ENCODE data around the gene ATP6V1D. TPM values are rescaled to one million over a fixed set of nuclear protein-coding genes. Genes with fewer than 3 reads are reported as not detected.
A peak's percentile ranks its signal among the peaks of the same experiment; 100 is the strongest.
"Not testable (repeated sequence)": the region's sequence is repeated elsewhere in the genome, so short reads cannot be mapped to it uniquely, and the experiment has no call there.

Gene ATP6V1D
- polyA plus RNA-seq, 3 donors = 130 to 148 (median 142) TPM

DNA sequence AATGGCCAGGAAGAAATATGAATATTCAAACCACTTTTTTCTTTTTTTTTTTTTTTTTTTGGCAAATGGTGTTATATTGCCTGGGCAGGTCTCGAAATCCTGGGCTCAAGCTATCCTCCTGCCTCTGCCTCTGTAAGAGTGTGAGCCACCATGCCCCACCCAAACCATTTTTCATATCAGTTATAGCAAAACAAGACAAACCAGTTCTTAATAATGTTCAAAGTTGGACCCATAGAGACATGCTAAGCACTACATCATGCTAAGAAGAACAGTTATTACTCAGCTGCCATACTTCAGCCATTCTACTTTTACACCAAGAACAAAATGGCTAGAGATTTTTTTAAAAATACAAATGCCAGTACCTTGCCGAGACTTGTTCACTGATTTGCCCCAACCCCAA lies 26.0 kb upstream of the ATP6V1D start:
- DNase-seq (ENCODE audit: extremely low read depth in 1 of 11, low read depth in 9 of 11, low spot score in 4 of 11) = no peak

DNA sequence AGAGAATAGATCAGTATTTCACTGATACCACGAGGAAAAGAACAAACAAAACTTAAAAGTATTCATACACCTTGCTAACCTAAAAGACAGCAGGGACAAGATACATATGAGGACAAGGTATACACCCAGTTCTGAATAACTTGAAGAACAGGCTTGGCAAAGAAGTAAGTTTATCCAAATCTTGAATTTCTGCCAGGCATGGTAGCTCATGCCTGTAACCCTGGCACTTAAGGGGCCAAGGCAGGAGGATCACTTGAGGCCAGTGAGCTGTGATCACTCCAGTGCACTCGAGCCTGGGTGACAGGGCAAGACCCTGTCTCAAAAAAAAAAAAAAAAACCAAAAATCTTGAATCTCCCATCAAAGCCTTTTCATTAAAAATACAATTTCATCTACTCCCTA lies 25.5 kb upstream of the ATP6V1D start:
- no peak for DNase-seq (ENCODE audit: extremely low read depth in 1 of 11, low read depth in 9 of 11, low spot score in 4 of 11)

DNA sequence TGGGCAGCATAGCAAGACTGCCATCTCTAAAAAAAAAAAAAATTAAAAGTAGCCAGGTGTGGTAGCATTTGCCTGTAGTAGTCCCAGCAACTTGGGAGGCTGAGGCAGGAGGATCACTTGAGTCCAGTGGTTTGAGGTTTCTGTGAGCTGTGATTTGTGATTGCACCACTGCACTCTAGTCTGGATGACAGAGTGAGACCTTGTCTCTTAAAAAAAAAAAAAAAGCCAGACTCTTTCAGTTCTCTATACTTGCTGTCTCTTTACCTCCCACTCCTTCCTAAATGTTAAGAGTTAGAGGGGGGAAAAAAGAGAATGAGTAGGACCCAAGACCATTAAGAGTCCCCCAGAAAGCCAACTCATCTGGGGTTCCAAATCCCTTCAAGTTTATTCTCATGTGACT lies 18.3 kb upstream of the ATP6V1D start:
- no peak for DNase-seq (ENCODE audit: extremely low read depth in 1 of 11, low read depth in 9 of 11, low spot score in 4 of 11)

DNA sequence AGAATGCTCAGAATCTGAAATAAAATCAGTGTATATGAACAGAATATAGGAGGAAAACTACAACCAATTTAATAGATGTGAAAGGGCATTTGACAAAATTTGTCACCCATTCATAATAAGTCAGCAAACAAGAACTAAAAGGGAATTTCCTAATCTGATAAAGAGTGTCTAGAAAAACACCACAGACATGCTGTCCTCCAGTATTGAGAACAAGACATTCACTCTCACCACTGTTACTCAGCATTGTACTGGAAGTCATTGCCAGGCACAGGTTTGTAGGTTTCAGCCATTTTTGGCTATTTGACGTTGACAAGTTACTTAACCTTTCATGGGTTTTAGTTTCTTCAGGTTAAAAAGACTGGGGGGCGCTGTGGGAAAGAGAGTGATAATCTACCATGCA lies 13.7 kb upstream of the ATP6V1D start:
- DNase-seq (ENCODE audit: extremely low read depth in 1 of 11, low read depth in 9 of 11, low spot score in 4 of 11) = no peak

DNA sequence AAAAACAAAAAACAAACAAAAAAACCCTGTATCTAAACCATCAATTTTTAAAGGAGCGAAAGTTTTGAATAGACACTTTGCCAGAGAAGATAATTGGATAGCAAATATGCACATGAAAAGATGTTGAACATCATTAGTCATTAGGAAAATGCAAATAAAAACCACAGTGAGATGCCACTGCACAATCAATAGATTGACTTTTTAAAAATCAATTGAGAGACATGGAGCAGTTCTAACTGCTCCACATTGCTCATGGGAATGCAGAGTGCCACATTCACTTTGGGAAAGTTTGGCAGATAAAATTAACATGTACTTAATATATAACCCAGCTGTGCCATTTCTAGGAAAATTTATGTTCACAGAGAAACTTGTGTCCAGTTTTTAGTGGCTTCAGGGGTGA lies 13.2 kb upstream of the ATP6V1D start:
- no peak for DNase-seq (ENCODE audit: extremely low read depth in 1 of 11, low read depth in 9 of 11, low spot score in 4 of 11)

DNA sequence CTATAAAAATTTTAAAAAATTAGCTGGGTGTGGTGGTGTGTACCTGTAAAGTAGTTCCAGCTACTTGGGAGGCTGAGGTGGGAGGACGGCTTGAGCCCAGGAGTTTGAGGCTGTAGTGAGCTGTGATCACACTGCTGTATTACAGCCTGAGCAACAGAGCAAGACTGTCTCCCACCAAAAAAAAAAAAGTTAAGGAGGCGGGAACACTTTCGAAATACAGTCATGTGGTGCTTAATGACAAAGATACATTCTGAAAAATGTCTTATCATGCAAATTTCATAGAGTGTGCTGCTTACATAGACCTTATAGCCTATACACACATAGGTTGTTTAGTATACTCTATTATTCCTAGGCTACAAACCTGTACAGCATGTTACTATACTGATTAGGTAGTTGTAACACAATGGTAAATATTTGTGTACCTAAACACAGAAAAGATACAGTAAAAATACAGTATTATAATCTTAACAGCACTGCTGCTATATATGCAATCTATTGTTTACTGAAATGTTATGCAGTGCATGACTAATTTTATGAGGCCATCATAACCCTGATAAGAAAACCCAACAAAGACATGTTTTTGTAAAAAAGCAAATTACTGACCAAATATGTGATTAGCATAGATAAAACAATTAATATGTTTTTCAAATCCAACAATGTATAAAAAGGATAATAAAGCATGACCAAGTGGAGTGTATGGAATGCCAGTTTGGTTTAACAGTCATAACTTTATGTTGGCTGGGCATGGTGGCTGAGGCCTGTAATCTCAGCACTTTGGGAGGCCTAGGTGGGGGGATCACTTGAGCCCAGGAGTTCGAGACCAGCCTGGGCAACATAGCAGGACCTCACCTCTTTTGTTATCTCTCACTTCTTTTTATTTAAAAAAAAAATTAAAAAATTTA lies 11.9 kb upstream of the ATP6V1D start:
- no peak for DNase-seq (ENCODE audit: extremely low read depth in 1 of 11, low read depth in 9 of 11, low spot score in 4 of 11)

DNA sequence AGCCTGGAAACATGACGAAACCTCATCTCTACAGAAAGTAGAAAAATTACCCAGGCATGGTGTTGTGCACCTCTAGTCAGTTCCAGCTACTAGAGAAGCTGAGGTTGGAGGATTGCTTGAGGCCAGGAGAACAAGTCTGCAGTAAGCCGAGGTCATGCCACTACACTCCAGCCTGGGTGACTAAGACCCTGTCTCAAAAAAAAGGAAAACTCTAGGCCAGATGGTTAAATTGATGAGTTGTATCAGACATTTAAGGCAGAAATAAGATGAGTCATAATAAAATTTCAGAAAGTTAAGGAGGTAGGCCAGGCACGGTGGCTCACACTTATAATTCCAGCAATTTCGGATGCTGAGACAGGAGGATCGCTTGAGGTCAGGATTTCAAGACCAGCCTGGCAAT lies 11.2 kb upstream of the ATP6V1D start:
- DNase-seq (ENCODE audit: extremely low read depth in 1 of 11, low read depth in 9 of 11, low spot score in 4 of 11) = no peak

DNA sequence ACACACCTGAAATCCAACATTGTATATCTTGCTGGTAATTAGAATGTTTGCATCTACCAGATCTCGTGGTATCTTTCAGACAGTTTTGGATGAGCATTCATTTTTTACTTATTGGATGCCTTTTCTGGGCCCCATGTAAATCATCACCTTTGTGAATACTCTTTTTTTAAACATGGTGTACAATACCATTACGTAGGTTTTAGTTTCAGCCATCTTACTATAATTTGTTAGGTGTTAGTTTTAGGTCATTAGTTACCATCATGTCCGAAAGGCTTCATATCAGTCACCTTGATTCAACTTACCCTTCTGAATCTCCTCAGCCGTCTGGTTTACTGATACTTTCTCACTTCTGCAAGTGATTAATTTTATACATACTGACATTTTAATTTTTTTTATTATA lies 5.9 kb upstream of the ATP6V1D start:
- DNase-seq (ENCODE audit: extremely low read depth in 1 of 11, low read depth in 9 of 11, low spot score in 4 of 11) = no peak

DNA sequence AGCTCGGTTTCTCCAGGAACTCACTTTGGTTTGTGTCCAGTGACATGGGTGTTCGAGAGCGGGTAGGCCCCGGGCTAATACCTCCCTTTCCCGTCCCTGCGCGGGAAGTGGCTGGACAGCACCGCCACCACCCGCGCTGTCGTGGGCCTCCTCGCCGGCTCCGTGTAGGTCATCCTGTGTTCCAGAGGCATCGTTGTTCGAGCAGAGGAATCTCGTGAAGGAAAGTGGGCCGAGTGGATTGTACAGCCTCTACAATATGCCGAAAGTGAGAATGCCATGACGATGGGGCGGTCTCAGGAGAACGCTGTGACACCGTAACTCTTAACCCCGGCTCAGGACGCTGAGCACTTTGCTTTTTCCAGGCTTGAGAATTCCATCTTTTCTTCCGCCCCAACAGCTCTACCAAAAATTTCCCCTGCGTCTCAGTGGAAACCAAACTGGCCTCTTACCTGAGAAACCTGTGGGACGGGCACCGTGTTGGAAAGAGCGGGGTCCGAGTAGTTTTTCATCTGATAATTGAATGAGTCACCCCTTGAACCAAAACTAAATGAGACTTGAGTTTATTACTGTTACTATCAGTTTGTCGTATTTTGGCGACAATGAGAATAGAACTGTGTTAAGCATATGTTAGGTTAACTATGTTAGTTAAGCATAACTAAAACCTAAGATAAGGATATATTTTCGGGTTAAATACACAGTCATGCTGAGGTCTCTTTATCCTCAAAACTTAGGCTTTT lies 1.0 kb upstream of the ATP6V1D start:
- no peak for DNase-seq (ENCODE audit: extremely low read depth in 1 of 11, low read depth in 9 of 11, low spot score in 4 of 11)

DNA sequence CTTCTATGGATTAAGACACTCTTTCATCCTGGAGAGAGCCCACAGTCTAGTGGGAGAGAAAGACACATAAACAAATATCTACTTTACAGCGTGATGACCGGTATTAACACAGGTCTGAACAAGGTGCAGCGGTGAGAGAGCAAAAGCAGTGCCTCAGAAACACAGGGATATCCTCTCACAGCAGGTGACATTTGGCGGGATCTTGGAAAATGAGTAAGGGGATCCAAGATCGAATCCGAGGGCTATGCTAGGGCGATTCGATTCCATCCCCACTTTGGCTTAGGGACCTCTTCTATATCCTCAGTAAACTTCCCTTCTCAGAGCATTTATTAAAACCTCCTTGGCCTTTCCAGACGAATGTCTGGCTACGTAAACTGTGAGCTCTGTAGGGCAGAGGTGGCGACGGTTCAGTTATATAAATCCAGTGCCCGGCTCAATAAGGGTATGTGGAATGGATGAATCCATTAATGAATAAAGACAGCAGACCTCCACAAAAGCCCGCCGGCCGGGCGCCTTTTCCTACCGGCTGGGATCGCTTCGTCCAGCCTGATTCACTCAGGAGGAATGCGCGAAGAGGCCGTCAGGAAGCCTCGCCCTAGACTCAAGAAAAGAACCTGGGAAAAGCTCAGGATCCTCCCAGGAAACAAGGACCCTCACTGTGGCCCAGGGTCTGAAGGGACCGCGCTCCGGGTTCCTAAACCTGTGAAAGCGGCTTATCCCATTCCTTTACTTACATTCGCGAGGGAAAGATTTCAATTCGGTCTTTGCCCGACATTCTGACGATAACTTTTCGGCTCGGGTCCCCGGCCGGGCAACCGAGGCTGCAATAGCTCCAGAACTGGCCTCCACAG lies 455 bp downstream of the ATP6V1D start:
- DNase-seq (ENCODE audit: extremely low read depth in 1 of 11, low read depth in 9 of 11, low spot score in 4 of 11) = peak in 2 of 11 donors; percentile 0 to 1

DNA sequence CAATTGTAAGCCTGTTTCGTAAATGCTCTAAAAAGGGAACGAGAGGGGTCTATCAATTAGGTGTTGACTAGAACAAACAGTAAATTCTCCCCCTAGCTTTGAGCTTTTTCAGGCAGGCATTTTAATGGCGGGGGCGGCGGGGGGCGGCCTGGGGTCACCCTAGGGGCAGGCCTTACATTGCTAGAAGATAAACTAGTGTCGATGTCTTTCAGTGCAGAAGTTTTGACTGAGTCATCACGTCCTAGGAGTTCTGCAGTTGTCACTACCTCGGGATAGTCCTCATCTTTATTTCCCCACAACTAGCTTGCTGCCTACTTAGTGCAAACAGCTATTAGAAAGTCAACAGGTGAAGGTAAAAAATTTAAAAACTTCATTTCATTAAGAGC lies 1.6 kb downstream of the ATP6V1D start:
- DNase-seq (ENCODE audit: extremely low read depth in 1 of 11, low read depth in 9 of 11, low spot score in 4 of 11) = no peak

DNA sequence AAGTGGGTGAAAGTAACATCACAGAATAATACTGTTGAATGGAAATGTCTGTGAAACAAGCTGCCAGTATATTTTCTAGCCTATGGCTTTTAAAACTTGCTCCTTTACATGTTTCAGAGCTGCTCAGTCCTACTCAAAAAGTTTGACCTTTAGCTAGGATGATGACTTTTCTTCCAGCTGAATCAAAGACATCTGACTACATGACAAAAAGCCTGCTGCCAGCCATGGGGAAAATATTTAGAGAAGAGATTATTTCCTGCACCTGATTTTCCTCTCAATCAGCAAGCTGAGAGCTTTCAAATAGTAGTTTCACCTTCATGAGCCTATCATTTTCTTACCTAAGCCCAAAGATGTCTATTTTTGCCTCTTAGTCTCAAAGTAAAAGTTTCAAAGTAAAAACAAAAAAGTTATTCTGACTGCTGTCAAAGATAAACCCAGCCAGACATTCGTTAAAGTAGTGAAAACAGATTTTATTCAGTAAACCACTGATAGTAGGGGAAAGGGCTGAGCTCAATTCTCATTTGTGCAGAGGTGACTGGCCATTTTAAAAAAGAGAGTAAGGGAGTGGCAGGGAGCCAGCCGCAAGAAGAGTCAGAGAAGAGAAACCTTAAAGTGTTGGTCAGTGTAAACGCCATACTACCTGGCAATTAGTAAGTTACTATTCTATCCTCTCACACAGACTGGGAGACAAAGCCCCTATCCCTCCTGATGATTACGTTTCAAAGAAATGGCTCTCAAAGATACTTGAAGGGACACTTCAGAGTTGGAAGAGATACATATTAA lies 2.2 kb downstream of the ATP6V1D start:
- DNase-seq (ENCODE audit: extremely low read depth in 1 of 11, low read depth in 9 of 11, low spot score in 4 of 11) = no peak

DNA sequence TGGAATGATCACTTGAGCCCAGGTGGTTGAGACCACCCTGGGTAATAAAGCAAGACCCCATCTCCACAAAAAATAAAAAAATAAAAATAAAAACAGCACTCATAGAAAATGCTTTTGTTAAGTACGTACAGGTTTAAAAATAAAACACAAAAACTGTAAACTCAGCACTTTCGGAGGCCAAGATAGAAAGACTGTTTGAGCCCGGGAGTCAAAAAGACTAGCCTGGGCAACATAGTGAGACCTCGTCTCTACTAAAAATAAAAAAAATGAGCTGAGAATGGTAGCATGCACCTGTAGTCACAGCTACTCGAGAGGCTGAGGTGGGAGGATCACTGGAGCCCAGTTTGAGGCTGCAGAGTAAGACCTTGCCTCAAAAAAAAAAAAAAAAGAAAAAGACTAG lies 7.5 kb downstream of the ATP6V1D start:
- no peak for DNase-seq (ENCODE audit: extremely low read depth in 1 of 11, low read depth in 9 of 11, low spot score in 4 of 11)

DNA sequence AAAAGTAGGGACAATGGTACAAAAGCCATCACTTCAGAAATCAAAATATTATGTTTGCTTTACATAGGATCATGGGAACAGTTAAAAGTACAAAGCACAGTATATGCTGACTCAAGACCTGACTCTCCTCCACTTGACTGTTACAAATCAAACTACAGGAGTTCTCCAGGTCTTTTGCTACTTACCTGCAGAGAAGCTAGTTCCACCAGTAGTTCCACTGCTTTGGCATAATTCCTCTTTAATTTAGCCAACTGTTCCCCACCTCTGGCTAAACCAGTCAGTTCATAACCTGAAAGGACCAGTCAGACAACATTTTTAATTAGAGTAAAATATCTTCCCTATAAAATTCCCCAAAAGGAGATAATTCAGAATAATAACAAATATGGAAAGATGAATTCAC lies 14.0 kb downstream of the ATP6V1D start:
- DNase-seq (ENCODE audit: extremely low read depth in 1 of 11, low read depth in 9 of 11, low spot score in 4 of 11) = no peak

DNA sequence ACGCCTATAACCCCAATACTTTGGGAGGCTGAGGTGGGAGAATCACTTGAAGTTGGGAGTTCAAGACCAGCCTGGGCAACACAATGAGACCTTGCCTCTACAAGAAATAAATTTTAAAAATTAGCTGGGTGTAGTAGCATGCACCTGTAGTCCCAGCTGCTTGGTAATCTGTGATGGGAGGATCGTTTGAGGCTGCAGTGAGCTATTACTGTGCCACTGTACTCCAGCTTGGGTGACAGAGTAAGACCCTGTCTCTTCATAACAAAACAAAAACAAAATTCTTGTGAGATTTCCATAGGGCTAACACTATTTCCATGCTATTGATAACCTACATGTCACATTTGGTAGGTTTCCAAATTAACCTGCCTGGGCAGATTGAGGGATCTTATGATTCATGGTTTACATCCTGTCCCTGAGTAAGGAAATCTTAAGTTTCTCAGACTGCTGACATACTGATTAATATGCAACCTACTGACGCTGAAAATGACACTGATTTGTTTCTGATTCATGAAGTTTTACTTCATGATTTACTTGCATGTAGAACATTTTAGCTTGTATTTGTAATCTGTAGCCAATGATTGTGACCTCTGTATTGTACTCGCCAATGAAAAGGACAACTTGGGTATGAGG lies 15.9 kb downstream of the ATP6V1D start:
- no peak for DNase-seq (ENCODE audit: extremely low read depth in 1 of 11, low read depth in 9 of 11, low spot score in 4 of 11)

DNA sequence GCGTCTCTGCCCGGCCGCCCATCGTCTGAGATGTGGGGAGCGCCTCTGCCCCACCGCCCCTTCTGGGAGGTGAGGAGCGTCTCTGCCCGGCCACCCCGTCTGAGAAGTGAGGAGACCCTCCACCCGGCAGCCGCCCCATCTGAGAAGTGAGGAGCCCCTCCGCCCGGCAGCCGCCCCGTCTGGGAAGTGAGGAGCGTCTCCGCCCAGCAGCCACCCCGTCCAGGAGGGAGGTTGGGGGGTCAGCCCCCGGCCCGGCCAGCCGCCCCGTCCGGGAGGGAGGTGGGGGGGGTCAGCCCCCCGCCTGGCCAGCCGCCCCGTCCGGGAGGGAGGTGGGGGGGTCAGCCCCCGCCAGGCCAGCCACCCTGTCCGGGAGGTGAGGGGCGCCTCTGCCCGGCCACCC lies 18.4 kb downstream of the ATP6V1D start:
- not testable (repeated sequence) for DNase-seq (ENCODE audit: extremely low read depth in 1 of 11, low read depth in 9 of 11, low spot score in 4 of 11)

DNA sequence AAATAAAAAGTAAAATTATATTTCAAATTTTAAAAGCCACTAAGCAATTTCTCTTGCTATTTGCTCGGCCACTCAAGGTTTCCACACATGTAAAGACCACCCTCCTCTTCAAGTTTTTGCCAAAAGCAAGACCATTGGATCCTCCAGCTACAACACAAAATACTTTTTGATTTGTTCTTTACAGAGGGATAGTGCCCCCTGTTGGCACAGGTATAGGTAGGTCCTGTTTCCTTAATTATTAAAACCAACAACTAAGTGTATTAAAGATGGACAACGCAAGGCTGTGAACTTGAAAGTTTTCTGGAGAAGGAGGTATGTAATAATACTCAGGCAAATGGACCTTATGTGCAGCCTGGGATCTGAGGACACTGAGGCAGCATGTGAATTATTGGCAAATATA lies 23.8 kb downstream of the ATP6V1D start:
- no peak for DNase-seq (ENCODE audit: extremely low read depth in 1 of 11, low read depth in 9 of 11, low spot score in 4 of 11)

DNA sequence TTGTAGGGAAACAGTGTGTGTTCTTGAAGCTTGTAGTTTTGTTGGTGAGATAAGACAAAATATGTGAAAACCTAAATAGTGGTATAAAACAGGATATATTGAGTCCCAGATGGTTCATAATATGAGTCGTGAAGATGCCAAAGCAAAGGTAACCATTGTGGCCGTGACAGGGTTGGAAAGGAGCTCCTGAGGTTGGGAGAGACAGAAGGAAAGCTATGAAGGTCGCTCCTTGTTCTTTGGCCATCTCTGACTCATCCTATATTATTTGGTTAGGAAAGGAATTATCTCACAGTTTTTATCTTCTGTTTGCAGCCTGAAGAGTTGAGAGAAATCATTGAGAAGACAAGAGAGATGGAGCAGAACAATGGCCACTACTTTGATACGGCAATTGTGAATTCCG lies 27.1 kb downstream of the ATP6V1D start:
- DNase-seq (ENCODE audit: extremely low read depth in 1 of 11, low read depth in 9 of 11, low spot score in 4 of 11) = no peak

Measured in renal cortex interstitium (tissue), 11 donors.